ENCODE data around the gene CXCL16. TPM values are rescaled to one million over a fixed set of nuclear protein-coding genes. Genes with fewer than 3 reads are reported as not detected.
"Not testable (repeated sequence)": the region's sequence is repeated elsewhere in the genome, so short reads cannot be mapped to it uniquely, and the experiment has no call there.

The CXCL16 gene
- total RNA-seq, 2 donors from 2014 or later = 10.3 to 15.3 TPM

DNA sequence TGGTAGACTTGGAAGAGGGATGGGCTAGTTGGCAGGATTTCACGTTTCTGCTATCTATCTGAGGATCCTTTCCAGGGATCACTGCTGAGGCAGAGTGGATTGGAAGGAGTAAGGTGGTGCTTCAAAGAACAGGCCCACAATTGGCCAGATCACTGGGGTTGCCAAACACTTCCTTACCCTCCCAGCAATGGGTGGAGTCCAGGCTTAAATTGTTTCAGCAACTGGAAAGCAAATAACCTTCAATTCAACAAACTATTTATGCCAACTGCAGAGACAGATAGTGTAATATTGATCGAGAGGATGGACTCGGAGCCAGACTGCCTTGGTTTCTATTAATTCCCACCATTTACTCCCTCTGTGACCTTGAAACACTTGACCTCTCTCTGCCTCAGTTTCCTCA is 27.2 kb downstream of the CXCL16 start:
- peaks cover 40% of the 10 kb centered on the region for H3K4me1 Mint-ChIP-seq
- DNase-seq = no peak
- H3K4me3 Mint-ChIP-seq = peak overlapping the region; percentile 91
- H3K9me3 ChIP-seq (ENCODE audit: control insufficient read depth, low read length, poor library complexity, severe bottlenecking) = no peaks in the 10 kb centered on the region
- no peak for ATAC-seq
- no peaks in the 10 kb centered on the region for H3K36me3 Mint-ChIP-seq (ENCODE audit: low read depth)
- peak overlapping the region; percentile 86 for H3K27ac Mint-ChIP-seq
- no peaks in the 10 kb centered on the region for H3K27me3 Mint-ChIP-seq

DNA sequence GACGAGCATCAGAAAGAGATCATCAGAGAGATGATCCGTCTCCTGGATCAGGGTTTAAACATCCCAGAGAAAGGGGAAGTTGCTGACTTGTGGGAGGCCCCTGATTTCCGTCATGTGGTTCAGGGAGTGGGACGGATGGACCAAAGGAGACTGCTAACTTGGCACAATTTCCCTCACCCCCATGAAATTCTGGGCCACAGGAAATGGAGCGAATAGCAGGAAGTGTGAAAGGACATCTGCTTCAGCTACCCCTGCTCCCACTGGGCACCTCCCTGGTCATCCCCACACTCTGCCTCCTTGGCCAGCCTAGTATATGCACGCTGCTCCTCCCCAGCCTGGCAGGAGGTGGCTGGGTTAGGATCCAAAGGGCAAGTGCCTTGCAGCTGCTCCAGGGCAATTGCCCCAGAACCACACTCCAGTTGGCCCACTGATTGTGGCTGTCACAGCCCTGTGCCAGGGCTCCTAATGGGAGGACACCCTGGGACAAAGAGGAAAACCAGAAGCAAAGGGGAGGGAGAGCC is 28.0 kb downstream of the CXCL16 start:
- peak overlapping the region; percentile 91 for H3K4me3 Mint-ChIP-seq
- ATAC-seq (no peak), DNase-seq (no peak)
- no peaks in the 10 kb centered on the region for H3K36me3 Mint-ChIP-seq (ENCODE audit: low read depth)
- H3K4me1 Mint-ChIP-seq = peaks cover 37% of the 10 kb centered on the region
- no peaks in the 10 kb centered on the region for H3K9me3 ChIP-seq (ENCODE audit: control insufficient read depth, low read length, poor library complexity, severe bottlenecking)
- peak overlapping the region; percentile 86 for H3K27ac Mint-ChIP-seq
- H3K27me3 Mint-ChIP-seq = no peaks in the 10 kb centered on the region

GRCh38 chr17:4710693-4711634 is 28.8 kb downstream of the CXCL16 start:
- peak overlapping the region; percentile 91 for H3K4me3 Mint-ChIP-seq
- peaks cover 39% of the 10 kb centered on the region for H3K4me1 Mint-ChIP-seq
- ATAC-seq = no peak
- peak overlapping the region; percentile 86 for H3K27ac Mint-ChIP-seq
- H3K36me3 Mint-ChIP-seq (ENCODE audit: low read depth) = peaks cover 2% of the 10 kb centered on the region
- no peaks in the 10 kb centered on the region for H3K9me3 ChIP-seq (ENCODE audit: control insufficient read depth, low read length, poor library complexity, severe bottlenecking)
- peak in 1 of 3 donors; percentile 27 for DNase-seq
- no peaks in the 10 kb centered on the region for H3K27me3 Mint-ChIP-seq

DNA sequence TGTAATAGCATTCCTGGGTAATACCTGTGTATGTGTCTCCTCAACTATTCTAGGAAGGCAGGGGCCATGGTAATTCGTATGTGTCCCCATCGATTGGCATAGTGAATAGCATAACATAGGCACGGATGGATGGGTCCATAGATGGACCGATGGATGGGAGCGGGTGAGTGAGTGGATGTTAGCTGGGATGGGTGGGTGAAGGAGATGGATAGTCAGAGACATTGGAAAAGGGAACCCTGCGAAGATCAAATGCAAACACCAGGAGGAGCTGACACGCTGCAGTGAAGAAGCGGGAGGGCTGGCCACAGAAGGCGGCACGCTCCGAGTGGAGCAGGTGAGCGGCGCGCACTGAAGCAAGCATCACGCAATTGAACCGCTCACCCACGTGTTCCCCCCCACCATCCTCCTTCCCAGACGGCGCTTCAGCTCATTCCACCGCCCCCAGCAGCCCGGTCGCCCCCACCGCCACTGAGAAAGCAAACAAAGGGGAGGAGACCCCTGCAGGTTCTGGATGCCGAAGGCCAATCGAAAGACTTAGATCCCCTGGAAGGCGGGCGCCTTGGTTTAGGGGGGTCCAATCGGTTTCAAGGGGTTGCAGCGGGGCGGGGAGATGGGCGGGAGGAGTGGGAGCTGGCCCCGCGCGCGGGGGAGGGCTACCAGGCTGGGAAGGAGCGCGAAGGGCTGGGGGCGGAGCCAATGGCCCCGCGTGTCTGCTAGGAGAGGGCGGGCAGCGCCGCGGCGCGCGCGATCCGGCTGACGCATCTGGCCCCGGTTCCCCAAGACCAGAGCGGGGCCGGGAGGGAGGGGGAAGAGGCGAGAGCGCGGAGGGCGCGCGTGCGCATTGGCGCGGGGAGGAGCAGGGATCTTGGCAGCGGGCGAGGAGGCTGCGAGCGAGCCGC is 29.7 kb downstream of the CXCL16 start, which contains the start of gene ARRB2:
Gene ARRB2, plus strand, starts transcription at position 839 of the 899 bp plus-strand sequence. CDS start 90 bp downstream, outside the sequence.
- Mint-ChIP-seq H3K27me3 (no peaks in the 10 kb centered on the region), H3K4me3 (peak within 1 kb of the TSS; percentile 91), H3K4me1 (peaks cover 31% of the 10 kb centered on the region), H3K36me3 (ENCODE audit: low read depth) (peaks cover 2% of the 10 kb centered on the region), H3K27ac (peak within 1 kb of the TSS; percentile 86)
- DNase-seq (peak; percentile 97 to 100 (median 99)), ATAC-seq (peak; percentile 84)
- no peaks in the 10 kb centered on the region for H3K9me3 ChIP-seq (ENCODE audit: control insufficient read depth, low read length, poor library complexity, severe bottlenecking)

DNA sequence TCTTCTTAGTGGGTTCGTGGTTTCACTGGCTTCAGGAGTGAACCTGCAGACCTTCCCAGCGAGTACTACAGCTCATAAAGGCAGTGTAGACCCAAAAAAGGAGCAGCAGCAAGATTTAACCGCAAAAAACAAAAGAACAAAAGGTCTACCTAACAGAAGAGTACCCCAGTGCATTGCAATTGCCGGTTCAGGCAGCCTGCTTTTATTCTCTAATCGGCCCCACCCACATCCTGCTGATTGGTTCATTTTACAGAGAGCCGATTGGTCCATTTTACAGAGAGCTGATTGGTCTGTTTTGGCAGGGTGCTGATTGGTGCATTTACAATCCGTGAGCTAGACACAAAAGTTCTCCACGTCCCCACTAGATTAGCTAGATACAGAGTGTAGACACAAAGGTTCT is 31.3 kb downstream of the CXCL16 start:
- Mint-ChIP-seq H3K4me3 (peak overlapping the region; percentile 67), H3K27me3 (no peaks in the 10 kb centered on the region), H3K4me1 (peaks cover 26% of the 10 kb centered on the region), H3K27ac (peak overlapping the region; percentile 45), H3K36me3 (ENCODE audit: low read depth) (peaks cover 2% of the 10 kb centered on the region)
- DNase-seq = peak in 2 of 3 donors; percentile 31 to 32
- ATAC-seq = no peak
- H3K9me3 ChIP-seq (ENCODE audit: control insufficient read depth, low read length, poor library complexity, severe bottlenecking) = no peaks in the 10 kb centered on the region

GRCh38 chr17:4706121-4706520 is 33.6 kb downstream of the CXCL16 start:
- Mint-ChIP-seq H3K27me3 (no peaks in the 10 kb centered on the region), H3K4me3 (peak overlapping the region; percentile 21), H3K27ac (peak overlapping the region; percentile 57), H3K4me1 (peaks cover 30% of the 10 kb centered on the region), H3K36me3 (ENCODE audit: low read depth) (peaks cover 2% of the 10 kb centered on the region)
- DNase-seq (no peak), ATAC-seq (no peak)
- H3K9me3 ChIP-seq (ENCODE audit: control insufficient read depth, low read length, poor library complexity, severe bottlenecking) = no peaks in the 10 kb centered on the region

- peaks cover 2% of the 10 kb centered on the region for H3K36me3 Mint-ChIP-seq (ENCODE audit: low read depth)
- no peak for ATAC-seq
- DNase-seq = no peak
- peaks cover 32% of the 10 kb centered on the region for H3K4me1 Mint-ChIP-seq
- H3K27ac Mint-ChIP-seq = peak overlapping the region; percentile 92
- H3K27me3 Mint-ChIP-seq = no peaks in the 10 kb centered on the region
- H3K9me3 ChIP-seq (ENCODE audit: control insufficient read depth, low read length, poor library complexity, severe bottlenecking) = no peaks in the 10 kb centered on the region
- H3K4me3 Mint-ChIP-seq = peak overlapping the region; percentile 89
Measured at GRCh38 chr17:4704991-4705390, 34.7 kb downstream of the CXCL16 start.

DNA sequence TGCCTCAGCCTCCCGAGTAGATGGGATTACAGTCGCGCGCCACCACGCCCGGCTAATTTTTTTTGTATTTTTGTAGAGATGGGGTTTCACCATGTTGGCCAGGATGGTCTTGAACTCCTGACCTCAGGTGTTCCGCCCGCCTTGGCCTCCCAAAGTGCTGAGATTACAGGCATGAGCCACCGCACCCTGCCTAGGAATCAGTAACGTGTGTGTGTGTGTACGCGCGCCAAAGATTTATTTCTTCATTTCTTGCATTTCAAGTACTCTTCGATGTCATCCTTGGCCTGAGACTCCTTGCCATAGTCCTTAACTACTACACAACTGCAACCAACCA is 35.2 kb downstream of the CXCL16 start:
- not testable (repeated sequence) for H3K9me3 ChIP-seq (ENCODE audit: control insufficient read depth, low read length, poor library complexity, severe bottlenecking); ATAC-seq; H3K27me3 Mint-ChIP-seq; H3K36me3 Mint-ChIP-seq (ENCODE audit: low read depth); DNase-seq
- peaks cover 27% of the 10 kb centered on the region for H3K4me1 Mint-ChIP-seq
- H3K27ac Mint-ChIP-seq = peak overlapping the region; percentile 92
- H3K4me3 Mint-ChIP-seq = peak overlapping the region; percentile 89

DNA sequence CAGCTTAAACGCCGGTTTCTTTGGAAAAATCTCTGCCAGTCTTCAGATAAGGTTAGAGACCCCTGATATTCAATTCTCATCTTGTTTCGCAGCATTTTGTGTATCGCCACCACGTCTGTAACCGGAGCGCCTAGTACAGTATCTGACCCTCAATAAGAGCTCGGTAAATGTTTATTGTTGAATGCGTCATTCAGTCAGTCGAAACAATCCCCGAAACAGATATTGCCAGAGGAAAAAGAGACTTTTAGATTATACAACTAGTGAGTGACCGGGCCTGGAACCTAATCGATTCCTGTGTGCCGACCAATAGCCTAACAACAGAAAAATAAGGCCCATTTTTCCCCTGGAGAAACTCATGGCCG is 36.4 kb downstream of the CXCL16 start:
- DNase-seq (no peak), ATAC-seq (no peak)
- Mint-ChIP-seq H3K36me3 (ENCODE audit: low read depth) (peaks cover 2% of the 10 kb centered on the region), H3K4me1 (peaks cover 26% of the 10 kb centered on the region), H3K4me3 (peak overlapping the region; percentile 89), H3K27ac (peak overlapping the region; percentile 92), H3K27me3 (no peaks in the 10 kb centered on the region)
- no peaks in the 10 kb centered on the region for H3K9me3 ChIP-seq (ENCODE audit: control insufficient read depth, low read length, poor library complexity, severe bottlenecking)

GRCh38 chr17:4701116-4701515 is 38.6 kb downstream of the CXCL16 start:
- Mint-ChIP-seq H3K36me3 (ENCODE audit: low read depth) (peaks cover 8% of the 10 kb centered on the region), H3K4me3 (no peak overlapping the region), H3K27ac (peak overlapping the region; percentile 92), H3K27me3 (no peaks in the 10 kb centered on the region), H3K4me1 (peaks cover 39% of the 10 kb centered on the region)
- no peak for DNase-seq
- no peaks in the 10 kb centered on the region for H3K9me3 ChIP-seq (ENCODE audit: control insufficient read depth, low read length, poor library complexity, severe bottlenecking)
- ATAC-seq = no peak

DNA sequence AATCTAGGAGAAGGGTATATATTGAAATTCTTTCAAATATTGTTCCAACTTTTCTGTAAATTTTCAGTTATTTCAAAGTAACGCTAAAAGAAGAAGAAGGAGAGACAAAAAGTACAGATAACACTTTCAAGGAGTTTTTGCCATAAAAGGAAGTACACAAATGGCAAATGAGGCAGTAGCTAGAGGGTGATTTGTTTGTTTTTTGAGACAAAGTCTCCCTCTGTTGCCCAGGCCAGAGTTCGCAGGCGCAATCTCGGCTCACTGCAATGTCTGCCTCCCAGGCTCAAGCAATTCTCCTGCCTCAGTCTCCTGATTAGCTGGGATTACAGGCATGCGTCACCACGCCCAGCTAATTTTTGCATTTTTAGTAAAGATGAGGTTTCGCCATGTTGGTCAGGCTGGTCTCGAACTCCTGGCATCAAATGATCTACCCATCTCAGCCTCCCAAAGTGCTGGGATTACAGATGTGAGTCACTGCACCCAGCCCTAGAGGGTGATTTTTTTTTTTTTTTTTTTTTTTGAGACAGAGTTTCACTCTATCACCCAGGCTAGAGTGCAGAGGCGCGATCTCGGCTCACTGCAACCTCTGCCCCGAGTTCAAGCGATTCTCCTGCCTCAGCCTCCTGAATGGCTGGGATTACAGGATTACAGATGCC is 40.2 kb downstream of the CXCL16 start:
- not testable (repeated sequence) for DNase-seq

GRCh38 chr17:4696437-4696805 is 43.3 kb downstream of the CXCL16 start:
- peaks cover 28% of the 10 kb centered on the region for H3K4me1 Mint-ChIP-seq
- no peaks in the 10 kb centered on the region for H3K9me3 ChIP-seq (ENCODE audit: control insufficient read depth, low read length, poor library complexity, severe bottlenecking)
- H3K27ac Mint-ChIP-seq = peak overlapping the region; percentile 98
- DNase-seq = no peak
- H3K27me3 Mint-ChIP-seq = no peaks in the 10 kb centered on the region
- peak overlapping the region; percentile 89 for H3K4me3 Mint-ChIP-seq
- peak; percentile 92 for ATAC-seq
- H3K36me3 Mint-ChIP-seq (ENCODE audit: low read depth) = peaks cover 9% of the 10 kb centered on the region

More for the DNA sequence above, 40.2 kb downstream of the CXCL16 start:
- Mint-ChIP-seq H3K27ac (peak overlapping the region; percentile 19), H3K4me1 (peaks cover 34% of the 10 kb centered on the region)
- ATAC-seq; H3K27me3 Mint-ChIP-seq; H3K4me3 Mint-ChIP-seq; H3K9me3 ChIP-seq (ENCODE audit: control insufficient read depth, low read length, poor library complexity, severe bottlenecking); H3K36me3 Mint-ChIP-seq (ENCODE audit: low read depth): not testable (repeated sequence)
